Naive thymus-derived CD4-positive, alpha-beta T cell (primary cell): ENCODE data around the gene IL17B. TPM values are rescaled to one million over a fixed set of nuclear protein-coding genes. Genes with fewer than 3 reads are reported as not detected.
A peak's percentile ranks its signal among the peaks of the same experiment; 100 is the strongest.
"Not testable (repeated sequence)": the region's sequence is repeated elsewhere in the genome, so short reads cannot be mapped to it uniquely, and the experiment has no call there.

Experiments
- ATAC-seq: fragments of 150-1000 bp; cut with Tn5 transposase; 2 replicates; pipeline ENCODE4 v1.10.0; 2021; ENCODE audit warnings: mild to moderate bottlenecking, moderate library complexity
- CTCF ChIA-PET: fragments of 350-600 bp; sonication (Branson Sonifier 250); formaldehyde crosslinking; loops from one replicate; lab custom pipeline; 2021; ENCODE audit warnings: antibody characterized with exemption; lab: Charles Lee
- POLR2A ChIA-PET: fragments of 350-600 bp; sonication (Branson Sonifier 250); formaldehyde crosslinking; loops from one replicate; lab custom pipeline; 2021; ENCODE audit warnings: antibody characterized with exemption, inconsistent platforms; lab: Charles Lee
- DNase-seq, 9 donors: peaks; one replicate each; pipeline versions ENCODE4 v3.0.0 to v3.0.0-alpha.2; 2020 to 2022; ENCODE audit warnings: mixed read lengths in 1 of 9
- H3K27ac ChIP-seq: one replicate; pipeline ENCODE4 v1.7.0; 2013; ENCODE audit warnings: mild to moderate bottlenecking, low read depth, low read length, moderate library complexity
- H3K27me3 ChIP-seq, 2 donors: one replicate each; pipeline ENCODE4 v1.7.0; 2013; ENCODE audit warnings: low read length in 2 of 2, mild to moderate bottlenecking in 2 of 2, moderate library complexity in 2 of 2; ENCODE audit not compliant: control insufficient read depth in 2 of 2, insufficient read depth in 2 of 2
- H3K36me3 ChIP-seq, 3 experiments: 1 replicate in 2 of 3; 2 replicates in 1 of 3; pipeline ENCODE4 v1.7.0; 2013; ENCODE audit warnings: low read length in 3 of 3, mild to moderate bottlenecking in 3 of 3, moderate library complexity in 1 of 3; ENCODE audit not compliant: insufficient read depth in 3 of 3, control insufficient read depth in 2 of 3
- H3K4me1 ChIP-seq, 2 donors: one replicate each; pipeline ENCODE4 v1.7.0; 2013; ENCODE audit warnings: low read length in 2 of 2, mild to moderate bottlenecking in 2 of 2, moderate library complexity in 1 of 2; ENCODE audit not compliant: control insufficient read depth in 2 of 2, insufficient read depth in 2 of 2
- H3K4me3 ChIP-seq: 2 replicates; pipeline ENCODE4 v1.7.0; 2013; ENCODE audit warnings: mild to moderate bottlenecking, low read length
- H3K9me3 ChIP-seq, 3 experiments: 1 replicate in 2 of 3; 2 replicates in 1 of 3; pipeline ENCODE4 v1.7.0; 2013; ENCODE audit warnings: low read length in 3 of 3; ENCODE audit not compliant: control insufficient read depth in 2 of 3
- H3K27ac Mint-ChIP-seq, 9 donors: one replicate each; pipeline ENCODE4 v1.8.0; 2020 to 2022; ENCODE audit warnings: mixed read lengths in 9 of 9, mild to moderate bottlenecking in 8 of 9, moderate library complexity in 5 of 9, inconsistent platforms in 2 of 9
- H3K27me3 Mint-ChIP-seq, 5 donors: one replicate each; pipeline ENCODE4 v1.8.0; 2021 to 2022; ENCODE audit warnings: mixed read lengths in 5 of 5, mild to moderate bottlenecking in 1 of 5
- H3K36me3 Mint-ChIP-seq, 5 donors: one replicate each; pipeline ENCODE4 v1.8.0; 2020 to 2022; ENCODE audit warnings: mixed read lengths in 5 of 5, mild to moderate bottlenecking in 3 of 5, inconsistent platforms in 1 of 5
- H3K4me1 Mint-ChIP-seq, 7 donors: one replicate each; pipeline ENCODE4 v1.8.0; 2020 to 2022; ENCODE audit warnings: mixed read lengths in 7 of 7, mild to moderate bottlenecking in 3 of 7, inconsistent platforms in 1 of 7
- H3K4me3 Mint-ChIP-seq, 10 donors: one replicate each; pipeline ENCODE4 v1.8.0; 2020 to 2022; ENCODE audit warnings: mild to moderate bottlenecking in 10 of 10, mixed read lengths in 10 of 10, moderate library complexity in 6 of 10, inconsistent platforms in 2 of 10
- H3K9me3 Mint-ChIP-seq, 11 donors: one replicate each; pipeline ENCODE4 v1.8.0; 2020 to 2022; ENCODE audit warnings: mixed read lengths in 11 of 11, mild to moderate bottlenecking in 4 of 11, inconsistent platforms in 1 of 11, moderate library complexity in 1 of 11
- intact Hi-C, 2 donors: fragments of 100-400 bp; cut with micrococcal nuclease; formaldehyde crosslinking; loops; one replicate each; pipeline ENCODE4 v1.15.1; 2023
- polyA plus RNA-seq, 2 donors: library from polyadenylated mRNA; unstranded; fragments of 300-500 nt; fragmentation: Illumina TruSeq; gene quantifications; one replicate each; pipeline ENCODE4 v1.2.3, GENCODE V29; 2021
- total RNA-seq, 6 experiments: library from RNA in 5 of 6; stranded (reverse) in 5 of 6; gene quantifications; 1 replicate in 5 of 6; 2 replicates in 1 of 6; pipeline ENCODE4 v1.2.3 and lab custom pipeline; 2021 to 2026

Gene IL17B
- total and polyA plus RNA-seq, 7 experiments from 2014 or later = not detected

- Mint-ChIP-seq H3K9me3 (no peaks in the 10 kb centered on the region), H3K27ac (no peak overlapping the region), H3K4me1 (no peaks in the 10 kb centered on the region), H3K27me3 (peaks cover 0 to 8% (median 0%) of the 10 kb centered on the region in 5 donors), H3K4me3 (no peak overlapping the region), H3K36me3 (no peaks in the 10 kb centered on the region)
- no peaks in the 10 kb centered on the region for H3K4me1 ChIP-seq
- H3K4me3 ChIP-seq = no peak overlapping the region
- intact Hi-C loops = no loop called here
- DNase-seq (no peak), ATAC-seq (no peak)
- no peaks in the 10 kb centered on the region for H3K27me3 ChIP-seq
- H3K9me3 ChIP-seq = no peaks in the 10 kb centered on the region
- H3K36me3 ChIP-seq = no peaks in the 10 kb centered on the region
- no peak overlapping the region for H3K27ac ChIP-seq
- ChIA-PET POLR2A (no interaction called here), CTCF (interaction anchor here (0.7 kb wide), 1 partner anchor 704 kb away, joined by 3 read pairs; no protein-coding TSS in a partner anchor)
Observed at GRCh38 chr5:149397530-149397929, 18.4 kb upstream of the IL17B start.

GRCh38 chr5:149394996-149395395 is 15.9 kb upstream of the IL17B start:
- H3K27me3 Mint-ChIP-seq, CTCF ChIA-PET, H3K4me3 Mint-ChIP-seq, H3K36me3 ChIP-seq, DNase-seq, intact Hi-C loops, H3K9me3 Mint-ChIP-seq, H3K27me3 ChIP-seq, H3K4me1 ChIP-seq, POLR2A ChIA-PET, ATAC-seq, H3K9me3 ChIP-seq, H3K27ac ChIP-seq, H3K27ac Mint-ChIP-seq, H3K4me1 Mint-ChIP-seq, H3K36me3 Mint-ChIP-seq, H3K4me3 ChIP-seq: not testable (repeated sequence)

GRCh38 chr5:149392718-149393117 is 13.6 kb upstream of the IL17B start:
- Mint-ChIP-seq H3K27ac (no peak overlapping the region), H3K4me1 (peaks cover 0 to 6% (median 0%) of the 10 kb centered on the region in 7 donors), H3K27me3 (peaks cover 0 to 15% (median 0%) of the 10 kb centered on the region in 5 donors), H3K9me3 (no peaks in the 10 kb centered on the region), H3K4me3 (no peak overlapping the region), H3K36me3 (peaks cover 0 to 4% (median 0%) of the 10 kb centered on the region in 5 donors)
- no peak overlapping the region for H3K4me3 ChIP-seq
- intact Hi-C loops = no loop called here
- H3K27me3 ChIP-seq = no peaks in the 10 kb centered on the region
- POLR2A ChIA-PET = no interaction called here
- no peaks in the 10 kb centered on the region for H3K4me1 ChIP-seq
- CTCF ChIA-PET = interaction anchor here (1.1 kb wide), 1 partner anchor 16 kb away, joined by 3 read pairs; no protein-coding TSS in a partner anchor
- DNase-seq (no peak), ATAC-seq (no peak)
- H3K27ac ChIP-seq = no peak overlapping the region
- H3K9me3 ChIP-seq = no peaks in the 10 kb centered on the region
- no peaks in the 10 kb centered on the region for H3K36me3 ChIP-seq

GRCh38 chr5:149391524-149391923 is 12.4 kb upstream of the IL17B start:
- Histone ChIP-seq H3K4me3 (no peak overlapping the region), H3K9me3 (no peaks in the 10 kb centered on the region), H3K27ac (no peak overlapping the region), H3K36me3 (no peaks in the 10 kb centered on the region), H3K4me1 (no peaks in the 10 kb centered on the region), H3K27me3 (no peaks in the 10 kb centered on the region)
- peaks cover 0 to 15% (median 0%) of the 10 kb centered on the region in 5 donors for H3K27me3 Mint-ChIP-seq
- no peaks in the 10 kb centered on the region for H3K9me3 Mint-ChIP-seq
- H3K27ac Mint-ChIP-seq = no peak overlapping the region
- H3K4me1 Mint-ChIP-seq = peaks cover 0 to 6% (median 0%) of the 10 kb centered on the region in 7 donors
- peaks cover 0 to 4% (median 0%) of the 10 kb centered on the region in 5 donors for H3K36me3 Mint-ChIP-seq
- CTCF ChIA-PET = no interaction called here
- no peak overlapping the region for H3K4me3 Mint-ChIP-seq
- ATAC-seq (no peak), DNase-seq (no peak)
- intact Hi-C loops = no loop called here
- POLR2A ChIA-PET = no interaction called here

GRCh38 chr5:149391076-149391475 is 12.0 kb upstream of the IL17B start:
- CTCF ChIA-PET = interaction anchor here (0.7 to 0.9 kb wide), 2 partner anchors 9 to 126 kb away, joined by 3 read pairs; no protein-coding TSS in a partner anchor
- H3K9me3 Mint-ChIP-seq, H3K36me3 ChIP-seq, POLR2A ChIA-PET, H3K27me3 ChIP-seq, H3K4me3 Mint-ChIP-seq, DNase-seq, H3K4me1 Mint-ChIP-seq, ATAC-seq, H3K9me3 ChIP-seq, intact Hi-C loops, H3K27ac ChIP-seq, H3K36me3 Mint-ChIP-seq, H3K4me1 ChIP-seq, H3K4me3 ChIP-seq, H3K27ac Mint-ChIP-seq: not testable (repeated sequence)
- H3K27me3 Mint-ChIP-seq = peaks cover 0 to 15% (median 0%) of the 10 kb centered on the region in 5 donors

GRCh38 chr5:149389552-149390495 is 10.7 kb upstream of the IL17B start:
- Mint-ChIP-seq H3K36me3 (peaks cover 0 to 4% (median 0%) of the 10 kb centered on the region in 5 donors), H3K27ac (peak overlapping the region in 1 of 9 donors; percentile 41), H3K4me1 (peaks cover 0 to 6% (median 0%) of the 10 kb centered on the region in 7 donors), H3K9me3 (no peaks in the 10 kb centered on the region), H3K27me3 (peaks cover 0 to 10% (median 0%) of the 10 kb centered on the region in 5 donors), H3K4me3 (no peak overlapping the region)
- Histone ChIP-seq H3K4me1 (no peaks in the 10 kb centered on the region), H3K4me3 (no peak overlapping the region), H3K36me3 (no peaks in the 10 kb centered on the region), H3K9me3 (no peaks in the 10 kb centered on the region), H3K27ac (no peak overlapping the region), H3K27me3 (no peaks in the 10 kb centered on the region)
- no peak for ATAC-seq
- DNase-seq = no peak
- ChIA-PET POLR2A (interaction anchor here (0.6 kb wide), 1 partner anchor 180 kb away, joined by 4 read pairs; no protein-coding TSS in a partner anchor), CTCF (interaction anchor here (0.7 to 1.3 kb wide), 3 partner anchors 10 to 73 kb away, joined by 3 read pairs; no protein-coding TSS in a partner anchor)
- intact Hi-C loops = no loop called here
